HEK293 (cell line): ENCODE results near the gene ASPDH.
"Not testable (repeated sequence)": the region's sequence is repeated elsewhere in the genome, so short reads cannot be mapped to it uniquely, and the experiment has no call there.

Source experiments
- CTCF ChIA-PET: fragments of 350-600 bp; formaldehyde crosslinking; extraction: SDS; loops from one replicate; lab custom pipeline; 2021; ENCODE audit warnings: antibody characterized with exemption; lab: Yijun Ruan, JAX
- POLR2A ChIA-PET: fragments of 300-600 bp; formaldehyde crosslinking; extraction: SDS; loops from one replicate; lab custom pipeline; 2020; ENCODE audit warnings: antibody characterized with exemption, inconsistent platforms; lab: Yijun Ruan, JAX
- H3K27ac ChIP-seq: fragments of 200-500 bp; sonication (Bioruptor generic); 2 replicates; pipeline ENCODE4 v1.5.1; 2014; ENCODE audit warnings: low read depth, low read length, control low read depth, inconsistent platforms; ENCODE audit errors: extremely low read depth
- H3K36me3 ChIP-seq, 2 experiments: fragments of 200-500 bp in 1 of 2; sonication (Bioruptor generic) in 1 of 2; 1 replicate in 1 of 2; 2 replicates in 1 of 2; pipeline ENCODE4 v1.5.1; 2014 to 2017; ENCODE audit warnings: inconsistent platforms in 2 of 2, low read length in 2 of 2; ENCODE audit not compliant: control insufficient read depth in 2 of 2, insufficient read depth in 1 of 2
- H3K4me1 ChIP-seq: fragments of 200-500 bp; sonication (Bioruptor generic); 2 replicates; pipeline ENCODE4 v1.5.1; 2014; ENCODE audit warnings: mild to moderate bottlenecking, low read length, inconsistent platforms; ENCODE audit not compliant: control insufficient read depth, insufficient read depth
- H3K4me3 ChIP-seq: 2 replicates; pipeline ENCODE4 v1.5.1; 2011; ENCODE audit warnings: low read depth, mild to moderate bottlenecking, control low read depth, low read length, moderate library complexity
- H3K9me3 ChIP-seq: fragments of 200-500 bp; sonication (Bioruptor generic); 2 replicates; pipeline ENCODE4 v1.5.1; 2014; ENCODE audit warnings: low read depth, low read length, inconsistent platforms; ENCODE audit not compliant: control insufficient read depth, insufficient read depth
- ATF2 ChIP-seq: fragments of 450-650 bp; formaldehyde crosslinking; IDR thresholded peaks from 2 replicates; pipeline ENCODE4 v1.5.1; 2016; ENCODE audit warnings: missing biosample characterization, missing genetic modification characterization, low read depth
- BCL11B ChIP-seq: fragments of 450-650 bp; formaldehyde crosslinking; IDR thresholded peaks from 2 replicates; pipeline ENCODE4 v1.5.1; 2016; ENCODE audit warnings: low read depth, missing biosample characterization, missing genetic modification characterization
- GLIS2 ChIP-seq: fragments of 450-650 bp; formaldehyde crosslinking; IDR thresholded peaks from 2 replicates; pipeline ENCODE4 v1.5.1; 2016; ENCODE audit warnings: missing biosample characterization, missing genetic modification characterization
- KLF1 ChIP-seq: fragments of 450-650 bp; formaldehyde crosslinking; IDR thresholded peaks from 2 replicates; pipeline ENCODE4 v1.5.1; 2016; ENCODE audit warnings: missing biosample characterization, missing genetic modification characterization
- PRDM1 ChIP-seq: fragments of 450-650 bp; formaldehyde crosslinking; IDR thresholded peaks from 2 replicates; pipeline ENCODE4; 2016; ENCODE audit warnings: missing biosample characterization, missing genetic modification characterization
- SETDB1 ChIP-seq: IDR thresholded peaks from one replicate; pipeline ENCODE4 v1.6.1; 2017; ENCODE audit warnings: mild to moderate bottlenecking, low read length, moderate library complexity, mixed read lengths; ENCODE audit not compliant: insufficient read length
- YY2 ChIP-seq: fragments of 450-650 bp; formaldehyde crosslinking; IDR thresholded peaks from 2 replicates; pipeline ENCODE4 v1.5.1; 2016; ENCODE audit warnings: missing biosample characterization, missing genetic modification characterization
- ZBTB7A ChIP-seq: fragments of 450-650 bp; formaldehyde crosslinking; IDR thresholded peaks from 2 replicates; pipeline ENCODE4 v1.5.1; 2016; ENCODE audit warnings: low read depth, missing biosample characterization, missing genetic modification characterization
- ZFP69B ChIP-seq: fragments of 450-650 bp; formaldehyde crosslinking; IDR thresholded peaks from 2 replicates; pipeline ENCODE4 v1.5.1; 2016; ENCODE audit warnings: missing biosample characterization, missing genetic modification characterization
- ZIC2 ChIP-seq: fragments of 450-650 bp; formaldehyde crosslinking; IDR thresholded peaks from 2 replicates; pipeline ENCODE4 v1.5.1; 2016; ENCODE audit warnings: missing biosample characterization, missing genetic modification characterization
- ZNF121 ChIP-seq: fragments of 450-650 bp; formaldehyde crosslinking; IDR thresholded peaks from 2 replicates; pipeline ENCODE4 v1.5.1; 2016; ENCODE audit warnings: missing biosample characterization, missing genetic modification characterization
- ZNF2 ChIP-seq: fragments of 450-650 bp; formaldehyde crosslinking; IDR thresholded peaks from 2 replicates; pipeline ENCODE4 v1.5.1; 2016; ENCODE audit warnings: missing biosample characterization, missing genetic modification characterization
- ZNF302 ChIP-seq: fragments of 450-650 bp; formaldehyde crosslinking; IDR thresholded peaks from 2 replicates; pipeline ENCODE4 v1.5.1; 2016; ENCODE audit warnings: missing biosample characterization, missing genetic modification characterization, low read depth
- ZNF416 ChIP-seq: fragments of 450-650 bp; formaldehyde crosslinking; IDR thresholded peaks from 2 replicates; pipeline ENCODE4 v1.5.1; 2016; ENCODE audit warnings: missing biosample characterization, missing genetic modification characterization
- ZNF449 ChIP-seq: fragments of 450-650 bp; formaldehyde crosslinking; IDR thresholded peaks from 2 replicates; pipeline ENCODE4 v1.5.1; 2017; ENCODE audit warnings: missing biosample characterization, mild to moderate bottlenecking, missing genetic modification characterization, moderate library complexity
- ZNF514 ChIP-seq: fragments of 450-650 bp; formaldehyde crosslinking; IDR thresholded peaks from 2 replicates; pipeline ENCODE4 v1.5.1; 2016; ENCODE audit warnings: missing biosample characterization, missing genetic modification characterization
- ZNF558 ChIP-seq: fragments of 450-650 bp; formaldehyde crosslinking; IDR thresholded peaks from 2 replicates; pipeline ENCODE4 v1.5.1; 2016; ENCODE audit warnings: missing biosample characterization, missing genetic modification characterization
- ZNF596 ChIP-seq: fragments of 450-650 bp; IDR thresholded peaks from 2 replicates; pipeline ENCODE4 v1.5.0; 2018; ENCODE audit warnings: missing biosample characterization, mild to moderate bottlenecking, missing genetic modification characterization, moderate library complexity
- ZNF610 ChIP-seq: fragments of 450-650 bp; formaldehyde crosslinking; IDR thresholded peaks from 2 replicates; pipeline ENCODE4 v1.5.1; 2016; ENCODE audit warnings: missing biosample characterization, missing genetic modification characterization, borderline replicate concordance
- ZNF623 ChIP-seq: fragments of 450-650 bp; formaldehyde crosslinking; IDR thresholded peaks from 2 replicates; pipeline ENCODE4 v1.5.1; 2016; ENCODE audit warnings: missing biosample characterization, missing genetic modification characterization
- ZNF768 ChIP-seq: fragments of 450-650 bp; formaldehyde crosslinking; IDR thresholded peaks from 2 replicates; pipeline ENCODE4 v1.5.1; 2018; ENCODE audit warnings: missing biosample characterization, mild to moderate bottlenecking, missing genetic modification characterization
- ZNF837 ChIP-seq: fragments of 450-650 bp; formaldehyde crosslinking; IDR thresholded peaks from 2 replicates; pipeline ENCODE4 v1.5.1; 2016; ENCODE audit warnings: missing biosample characterization, missing genetic modification characterization
- ZNF843 ChIP-seq: fragments of 450-650 bp; formaldehyde crosslinking; IDR thresholded peaks from 2 replicates; pipeline ENCODE4 v1.5.1; 2016; ENCODE audit warnings: missing biosample characterization, missing genetic modification characterization

The ASPDH gene

DNA sequence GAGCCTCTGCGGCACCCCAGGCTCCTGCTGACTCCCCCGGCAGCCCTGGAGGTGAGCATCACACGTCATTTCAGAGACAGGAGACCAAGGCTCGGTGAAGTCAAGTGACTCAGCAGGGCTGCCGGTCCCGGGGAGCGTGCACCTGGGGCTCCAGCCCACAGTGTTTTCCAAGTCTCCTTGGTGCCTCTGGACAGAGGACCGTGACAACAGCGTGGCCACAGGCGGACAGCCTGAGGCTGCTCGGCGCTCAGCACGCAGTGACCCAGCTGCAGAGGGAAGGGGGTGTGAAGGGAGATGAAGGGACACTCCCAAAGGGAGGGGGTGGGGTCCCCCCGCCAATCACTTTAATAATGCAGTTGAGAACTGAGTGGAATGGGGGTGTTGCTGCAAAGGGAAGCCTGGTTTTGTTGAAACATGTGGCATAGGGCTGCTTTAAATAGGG is 17.5 kb upstream of the ASPDH start:
- H3K4me3 ChIP-seq, result no peak overlapping the region
- ChIA-PET CTCF (interaction anchor here (1.1 to 1.2 kb wide), 2 partner anchors 25 to 174 kb away, joined by 3 to 7 read pairs; no protein-coding TSS in a partner anchor), POLR2A (no interaction called here)
- no peaks in the 10 kb centered on the region for H3K4me1 ChIP-seq
- H3K9me3 ChIP-seq, result no peaks in the 10 kb centered on the region
- no peaks in the 10 kb centered on the region for H3K36me3 ChIP-seq
- TF ChIP-seq ZIC2, result peak; percentile 69
- TF ChIP-seq ZNF514 (tag by site-specific recombination), result no peak
- TF ChIP-seq, all 188 proteins: peak for 1
- no peak overlapping the region for H3K27ac ChIP-seq

DNA sequence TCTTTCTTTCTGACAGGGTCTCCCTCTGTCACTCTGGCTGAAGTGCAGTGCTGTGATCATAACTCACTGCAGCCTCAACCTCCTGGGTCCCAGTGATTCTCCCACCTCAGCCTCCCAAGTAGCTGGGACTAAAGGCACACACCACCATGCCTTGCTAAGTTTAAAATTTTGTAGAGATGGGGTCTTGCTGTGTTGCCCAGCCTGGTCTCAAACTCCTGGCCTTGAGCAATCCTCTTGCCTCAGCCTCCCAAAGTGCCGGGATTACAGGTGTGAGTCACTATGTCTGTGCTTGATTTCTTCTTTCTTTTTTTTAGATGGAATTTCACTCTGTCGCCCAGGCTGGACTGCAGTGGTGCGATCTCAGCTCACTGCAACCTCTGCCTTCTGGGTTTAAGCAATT is 14.3 kb upstream of the ASPDH start:
- CTCF ChIA-PET, result interaction anchor here (0.7 to 10.1 kb wide), 3 partner anchors 8 to 158 kb away, joined by 3 to 76 read pairs (median 3); no protein-coding TSS in a partner anchor
- H3K9me3 ChIP-seq, H3K4me1 ChIP-seq, H3K27ac ChIP-seq, H3K36me3 ChIP-seq, H3K4me3 ChIP-seq, POLR2A ChIA-PET: not testable (repeated sequence)
- TF ChIP-seq ZNF121 (tag by site-specific recombination), result peak; percentile 59

DNA sequence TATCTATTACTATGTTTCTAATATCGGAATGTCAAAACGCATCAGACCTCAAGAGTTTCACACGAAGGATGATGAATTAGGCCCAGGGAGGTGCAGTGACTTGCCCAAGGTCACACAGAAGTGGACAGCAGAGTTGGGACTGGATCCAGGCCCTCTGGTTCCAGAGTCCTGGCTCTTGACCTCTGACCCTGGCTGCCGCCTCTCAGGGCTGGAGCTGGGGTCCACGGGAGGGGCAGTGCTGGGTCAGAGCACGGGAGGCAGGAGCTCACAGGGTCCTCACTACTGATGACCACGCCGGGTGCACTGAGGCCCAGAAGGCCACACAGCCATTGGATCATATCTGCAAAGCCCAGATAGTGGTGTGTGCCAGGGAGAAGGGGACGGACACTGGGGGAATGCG is 9.2 kb upstream of the ASPDH start:
- TF ChIP-seq ZNF837 (tag by site-specific recombination), result no peak
- no peak for TF ChIP-seq ZBTB7A (tag by site-specific recombination)
- no peak for TF ChIP-seq ZNF623 (tag by site-specific recombination)
- TF ChIP-seq ZNF416 (tag by site-specific recombination), result no peak
- no peak for TF ChIP-seq GLIS2 (tag by site-specific recombination)
- TF ChIP-seq ZNF302 (tag by site-specific recombination), result no peak
- TF ChIP-seq KLF1 (tag by site-specific recombination), result no peak
- TF ChIP-seq ZNF610 (tag by site-specific recombination), result no peak
- TF ChIP-seq ZNF768, result no peak
- no peak for TF ChIP-seq ZNF558 (tag by site-specific recombination)
- TF ChIP-seq ZFP69B (tag by site-specific recombination), result no peak
- TF ChIP-seq PRDM1 (tag by site-specific recombination), result no peak
- no peak for TF ChIP-seq ATF2 (tag by site-specific recombination)
- TF ChIP-seq BCL11B (tag by site-specific recombination), result no peak
- TF ChIP-seq ZNF2, result no peak
- no peak for TF ChIP-seq ZNF449 (tag by site-specific recombination)
- TF ChIP-seq SETDB1, result no peak
- TF ChIP-seq ZNF843 (tag by site-specific recombination), result no peak
- no peak for TF ChIP-seq YY2
- TF ChIP-seq ZNF596 (tag by site-specific recombination), result no peak
- no peaks in the 10 kb centered on the region for H3K9me3 ChIP-seq

More for the DNA sequence above, 9.2 kb upstream of the ASPDH start:
- POLR2A ChIA-PET, result no interaction called here
- Histone ChIP-seq H3K36me3 (peaks cover 0 to 9% of the 10 kb centered on the region in 2 experiments; a peak in 1 of 3 replicates), H3K4me1 (no peaks in the 10 kb centered on the region), H3K4me3 (no peak overlapping the region), H3K27ac (no peak overlapping the region)
- CTCF ChIA-PET, result interaction anchor here (1.1 to 10.1 kb wide), 3 partner anchors 13 to 261 kb away, joined by 5 to 76 read pairs (median 7); no protein-coding TSS in a partner anchor
